ENCODE results near the gene SELENOI. TPM values are rescaled to one million over a fixed set of nuclear protein-coding genes. Genes with fewer than 3 reads are reported as not detected.

Gene SELENOI
- total RNA-seq, 4 donors from 2014 or later = 6.4 to 11.2 (median 9.3) TPM

Other genes with a start within 250 kb of the SELENOI start
- gene GAREM2, start 173.1 kb upstream of the SELENOI start, total RNA-seq = 1 to 10 TPM; 2.5 to 5.5 (median 3.6) TPM
- gene HADHA, start 101.5 kb upstream of the SELENOI start, total RNA-seq = 100 to 1,000 TPM; 155 to 266 (median 175) TPM
- gene HADHB, start 101.2 kb upstream of the SELENOI start, total RNA-seq = 100 to 1,000 TPM; 163 to 399 (median 192) TPM
- not detected for gene ADGRF3, start 646 bp downstream of the SELENOI start, total RNA-seq
- under 1 TPM in 1 of 4 donors, not detected in 3; 0.45 TPM for gene DRC1, start 55.8 kb downstream of the SELENOI start, total RNA-seq
- gene OTOF, start 132.0 kb downstream of the SELENOI start, total RNA-seq = 1 to 10 TPM in 1 of 4 donors, under 1 TPM in 3; 0.13 to 1.5 (median 0.38) TPM

Data from esophagus muscularis mucosa (tissue), 4 donors.